HG03378 (cell line): ENCODE data around the gene LPCAT1.

Experiments used
- ATAC-seq: cut with Tn5 transposase; IDR thresholded peaks from one replicate; pipeline ENCODE4 v1.9.1; 2021; ENCODE audit warnings: mild to moderate bottlenecking, moderate library complexity; ENCODE audit not compliant: unreplicated experiment

LPCAT1 gene

GRCh38 chr5:1498623-1499416 is 24.9 kb downstream of the LPCAT1 start:
- peak; percentile 44 for ATAC-seq

- peak; percentile 26 for ATAC-seq
Observed at GRCh38 chr5:1497795-1498622, 25.8 kb downstream of the LPCAT1 start.

GRCh38 chr5:1497242-1497777 is 26.4 kb downstream of the LPCAT1 start:
- ATAC-seq = peak; percentile 16

DNA sequence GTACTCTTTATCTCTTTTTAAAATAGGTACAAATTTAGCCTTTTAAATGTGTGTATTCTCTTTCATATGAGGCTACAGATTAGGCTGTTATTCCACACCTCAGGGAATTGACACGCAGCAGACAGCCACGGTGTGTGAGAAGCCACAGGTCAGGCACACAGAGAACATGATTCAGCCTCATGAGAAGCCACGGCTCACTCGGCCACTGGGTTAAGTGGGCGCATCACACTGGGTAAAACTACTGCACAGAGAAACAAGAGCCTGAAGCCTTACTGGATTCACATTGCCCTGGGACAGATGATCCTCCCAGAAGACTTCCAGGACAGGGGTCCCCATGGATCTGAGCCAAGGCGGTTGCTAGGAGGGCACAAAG is 28.2 kb downstream of the LPCAT1 start:
- ATAC-seq = no peak

DNA sequence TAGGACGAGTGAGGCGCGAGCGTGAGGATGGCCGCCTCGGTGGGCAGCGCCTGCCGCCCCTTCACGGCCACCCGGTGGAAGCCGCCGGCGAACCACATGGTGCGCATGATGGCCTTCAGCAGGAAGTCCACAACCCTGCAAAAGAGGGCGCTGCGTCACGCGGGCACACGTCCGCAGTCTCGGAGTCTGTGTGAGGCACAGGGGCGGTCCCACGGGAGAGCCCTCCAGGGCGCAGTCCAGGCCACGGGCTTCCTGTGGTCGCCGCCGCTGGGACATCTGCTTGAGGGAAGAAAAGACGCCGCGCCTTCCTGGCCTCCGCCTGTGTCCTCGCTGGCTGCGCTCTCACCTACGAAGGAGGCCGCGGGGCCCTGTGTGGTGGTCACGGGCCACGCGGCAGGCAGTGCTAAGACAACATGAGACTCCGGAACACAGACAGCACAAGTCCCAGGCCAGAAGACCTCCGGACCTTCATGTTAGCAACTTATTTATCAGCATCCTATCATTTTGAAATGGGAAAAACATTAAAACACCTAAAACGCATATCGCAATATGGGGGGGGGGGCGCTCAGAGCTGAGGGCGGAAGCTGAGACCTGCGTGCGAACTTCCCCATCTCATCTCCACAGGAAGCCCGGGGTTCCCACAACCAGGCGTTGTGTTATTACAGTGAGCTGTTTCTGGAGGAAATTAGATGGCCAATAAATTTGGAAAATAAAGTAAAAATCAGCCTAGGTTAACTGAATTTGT is 28.8 kb downstream of the LPCAT1 start:
- peak; percentile 31 for ATAC-seq

DNA sequence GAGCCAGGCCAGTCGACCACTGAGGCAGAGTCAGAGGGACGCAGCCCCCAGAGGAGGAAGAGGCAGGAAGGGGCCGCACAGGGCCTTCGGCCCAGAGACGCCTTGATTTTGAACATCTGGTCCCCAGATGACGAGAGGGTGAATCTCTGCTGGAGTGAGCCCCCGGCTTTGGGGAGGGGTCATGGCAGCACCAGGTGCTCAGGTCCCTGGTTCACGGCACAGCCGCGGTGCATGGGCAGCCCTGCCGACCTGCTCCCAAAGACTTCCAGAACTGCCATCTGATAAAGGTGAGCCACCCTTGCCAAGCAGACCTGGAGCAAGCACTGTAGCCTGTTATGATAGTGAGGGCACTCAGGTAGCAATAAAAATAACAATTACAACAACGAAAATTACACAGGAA is 29.8 kb downstream of the LPCAT1 start:
- no peak for ATAC-seq

DNA sequence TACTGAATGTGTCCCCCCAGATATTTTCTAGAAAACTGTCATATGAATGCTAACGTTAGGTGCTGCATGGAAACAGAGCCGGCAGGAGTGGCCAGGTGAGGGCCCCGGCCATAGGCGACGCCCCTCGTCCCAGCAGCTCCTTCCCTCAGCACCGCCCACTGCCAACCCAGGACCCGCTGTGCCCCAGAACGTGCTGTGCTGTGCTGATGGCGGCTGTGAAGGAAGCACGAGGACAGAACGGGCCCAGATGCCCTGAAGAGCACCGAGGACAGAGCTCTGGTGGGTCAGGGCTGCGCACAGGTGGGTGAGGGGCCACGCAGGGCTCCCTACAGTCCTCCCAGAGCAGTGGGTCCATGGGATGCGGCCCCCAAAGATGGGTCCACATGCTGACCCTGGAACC is 30.3 kb downstream of the LPCAT1 start:
- ATAC-seq = no peak

DNA sequence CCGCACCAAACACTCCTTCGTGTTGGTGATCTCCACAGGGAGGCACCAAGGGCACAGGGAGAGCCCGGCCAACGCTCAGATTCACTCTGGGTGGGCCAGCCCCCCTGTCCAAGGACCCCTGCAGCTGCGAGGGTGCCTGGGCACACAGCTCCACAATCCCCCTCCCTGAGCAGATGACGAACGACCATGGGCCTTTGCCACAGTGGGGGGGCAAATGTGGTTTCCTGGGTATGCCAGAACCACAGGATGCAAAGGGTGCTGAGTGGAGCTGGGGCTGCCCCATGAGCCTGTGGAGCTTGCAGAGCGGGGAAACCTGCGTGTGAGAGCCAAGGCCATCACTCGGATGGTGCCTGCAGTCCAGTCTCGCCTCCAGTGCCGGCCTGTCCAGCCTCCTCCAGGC is 31.0 kb downstream of the LPCAT1 start:
- no peak for ATAC-seq

DNA sequence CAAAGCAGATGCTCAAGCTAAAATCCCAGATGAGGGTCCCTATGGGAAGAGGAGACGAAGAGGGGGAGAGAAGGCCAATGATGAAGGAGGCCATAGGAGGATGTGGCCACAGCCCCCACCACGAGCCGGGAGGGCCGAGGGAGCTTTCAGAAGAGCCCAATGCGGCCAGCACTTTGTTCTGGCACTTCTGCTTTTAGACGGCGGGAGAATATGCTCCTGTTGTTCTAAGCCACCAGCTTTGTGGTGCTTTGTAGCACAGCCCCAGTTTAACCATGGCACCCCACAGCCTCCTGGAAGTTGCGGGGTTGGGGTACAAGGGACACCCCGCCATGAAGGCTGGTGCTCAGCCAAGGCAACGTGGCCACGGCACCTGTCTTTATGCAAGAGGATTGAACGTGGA is 33.4 kb downstream of the LPCAT1 start:
- no peak for ATAC-seq

DNA sequence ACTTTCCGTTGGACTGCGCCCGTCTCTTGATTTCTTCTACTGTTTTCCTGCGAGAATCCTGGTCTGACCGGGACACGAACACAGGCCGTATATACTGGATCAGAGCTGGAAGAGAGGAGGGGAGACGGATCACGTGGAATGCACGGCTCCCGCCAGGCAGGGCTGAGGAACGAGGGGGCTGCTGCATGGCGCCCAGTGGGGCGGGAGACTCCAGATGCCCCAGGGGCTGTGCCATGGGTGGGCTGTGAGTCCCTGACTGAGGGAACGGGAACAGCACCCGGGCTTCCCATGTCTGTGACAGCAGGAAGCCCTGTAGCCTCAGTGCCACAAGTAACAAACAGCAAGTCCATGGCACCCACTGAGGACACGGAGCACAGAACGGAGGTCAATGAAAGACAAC is 34.0 kb downstream of the LPCAT1 start:
- ATAC-seq = no peak

DNA sequence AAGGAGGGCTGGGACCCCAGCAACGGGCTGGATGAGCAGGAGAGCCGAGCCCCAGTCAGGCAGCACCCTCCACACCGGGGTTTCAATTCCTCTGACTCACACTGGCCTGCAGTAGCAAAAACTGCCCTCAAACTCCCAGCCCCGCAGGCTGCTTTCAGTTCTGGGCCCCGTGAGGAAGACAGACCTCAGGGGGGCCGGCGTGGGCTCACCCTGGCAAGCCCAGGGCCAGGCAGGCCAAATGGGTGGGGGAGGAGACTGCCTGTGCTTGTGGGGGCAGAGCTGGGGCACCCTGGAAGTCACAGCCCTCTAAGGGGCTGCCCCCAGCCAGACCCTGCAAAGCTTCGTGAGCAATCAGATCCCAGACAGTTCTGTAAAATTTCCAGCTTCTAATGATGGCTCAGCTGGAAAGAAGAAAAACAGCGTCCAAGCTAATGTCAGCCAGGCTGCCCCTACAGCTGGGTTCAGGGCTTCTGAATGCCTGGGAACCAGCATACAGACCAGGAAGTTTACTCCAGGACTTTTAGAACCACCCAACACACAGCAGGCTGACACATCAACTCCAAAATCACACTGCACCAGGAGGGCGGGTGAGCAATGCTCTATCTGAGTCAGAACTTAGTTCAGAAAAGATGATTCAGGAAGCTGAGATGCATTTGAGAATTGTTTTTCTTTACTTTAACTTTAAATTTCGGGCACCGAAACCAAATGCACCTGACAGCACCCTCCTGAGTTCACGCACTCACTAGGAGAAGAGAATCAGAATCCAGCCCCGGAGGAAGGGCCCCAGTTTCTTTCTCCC is 34.7 kb downstream of the LPCAT1 start:
- ATAC-seq = peak; percentile 46

DNA sequence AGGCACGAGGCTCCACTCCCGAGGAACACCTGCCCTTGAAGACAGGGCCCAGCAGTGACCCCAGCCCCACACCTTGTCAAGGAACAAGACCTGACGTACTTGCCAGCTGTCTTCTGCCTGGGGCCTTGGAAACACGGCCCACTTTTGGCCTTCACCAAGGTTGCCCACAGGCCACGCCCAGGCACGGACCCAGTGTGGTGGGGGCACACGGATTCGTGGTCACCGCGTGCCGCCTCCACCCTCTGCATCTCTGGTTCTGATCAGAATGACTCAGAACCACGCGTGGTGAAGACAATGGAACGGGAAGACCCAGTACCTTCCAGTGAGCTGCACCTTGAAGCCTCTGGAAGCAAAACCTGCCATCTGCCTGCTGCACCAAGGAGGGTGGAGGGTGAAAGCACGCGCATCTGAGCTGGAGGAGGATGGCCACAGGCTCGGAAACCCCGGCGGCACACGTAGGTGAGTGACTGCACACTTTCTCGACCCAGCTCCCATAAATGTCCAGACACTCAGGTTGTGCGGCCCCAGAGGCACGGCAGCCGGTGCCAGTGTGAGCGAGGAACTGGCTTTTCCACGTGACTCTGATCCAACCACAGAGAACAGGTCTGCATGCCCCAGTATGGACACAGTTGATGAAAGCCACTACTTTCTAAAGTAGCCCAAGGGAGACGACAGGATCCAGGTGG is 36.5 kb downstream of the LPCAT1 start:
- ATAC-seq = no peak

GRCh38 chr5:1486271-1486670 is 37.5 kb downstream of the LPCAT1 start:
- no peak for ATAC-seq

DNA sequence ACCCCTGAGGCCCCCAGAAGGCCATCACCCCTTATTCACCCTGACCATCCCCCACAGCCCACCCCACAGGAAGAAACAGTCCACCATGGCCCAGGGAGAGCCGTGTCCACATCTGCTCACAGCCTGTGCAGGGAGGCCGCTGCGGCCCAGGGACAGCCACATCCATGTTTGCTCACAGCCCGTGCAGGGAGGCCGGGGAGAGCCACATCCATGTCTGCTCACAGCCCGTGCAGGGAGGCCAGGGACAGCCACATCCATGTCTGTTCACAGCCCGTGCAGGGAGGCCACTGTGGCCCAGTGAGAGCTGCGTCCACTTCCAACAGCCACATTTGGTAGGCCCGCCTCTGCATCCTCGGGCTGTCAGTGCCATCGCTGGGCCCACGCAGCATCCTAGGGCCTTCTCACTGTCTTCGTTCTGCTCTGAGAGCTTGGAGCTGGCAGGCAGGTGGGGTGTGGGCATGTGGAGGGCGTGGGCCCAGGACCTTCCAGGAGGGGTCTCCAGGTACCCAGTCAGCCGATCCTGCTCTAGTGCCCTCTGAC is 38.1 kb downstream of the LPCAT1 start:
- no peak for ATAC-seq

DNA sequence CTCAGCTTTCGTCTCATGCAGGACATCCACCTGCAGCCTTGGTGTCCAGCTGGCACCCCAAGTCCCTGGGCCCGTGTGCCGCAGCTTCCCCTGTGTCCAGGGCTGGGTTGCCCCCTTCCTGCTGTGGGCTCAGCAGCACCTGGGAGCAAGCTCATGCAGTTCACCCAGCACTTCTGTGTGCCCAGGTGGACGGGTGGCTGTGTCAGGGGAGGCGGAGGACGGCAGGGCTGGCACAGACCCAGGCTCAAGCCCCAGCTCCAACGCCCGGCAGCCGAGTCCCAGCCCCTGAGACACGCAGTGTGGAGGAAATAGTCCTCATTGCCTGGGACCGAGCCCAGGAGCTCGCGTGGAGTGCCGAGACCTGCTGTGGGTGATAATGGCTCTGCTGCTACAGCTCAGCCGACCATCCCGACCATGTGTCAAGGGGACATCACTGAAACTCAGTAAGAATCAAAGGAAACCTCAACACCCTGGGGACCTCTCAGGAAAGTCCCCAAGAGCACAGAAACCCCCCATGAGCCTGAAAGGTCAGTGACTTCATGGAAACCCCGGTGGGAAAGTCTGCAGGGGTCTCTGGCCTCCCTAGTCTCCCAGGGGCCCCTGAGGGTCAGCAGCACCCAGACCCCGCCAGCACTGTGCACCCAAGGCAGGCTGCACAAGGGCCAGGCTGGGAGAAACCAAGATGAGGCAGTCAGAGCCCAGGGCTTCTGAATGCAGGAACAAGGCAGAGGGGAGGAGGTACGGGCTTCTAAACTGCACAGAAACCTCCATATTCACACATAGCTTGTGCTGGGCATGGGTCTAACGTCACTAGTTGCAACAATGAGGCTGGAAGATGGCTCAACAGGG is 38.8 kb downstream of the LPCAT1 start:
- peak; percentile 68 for ATAC-seq

DNA sequence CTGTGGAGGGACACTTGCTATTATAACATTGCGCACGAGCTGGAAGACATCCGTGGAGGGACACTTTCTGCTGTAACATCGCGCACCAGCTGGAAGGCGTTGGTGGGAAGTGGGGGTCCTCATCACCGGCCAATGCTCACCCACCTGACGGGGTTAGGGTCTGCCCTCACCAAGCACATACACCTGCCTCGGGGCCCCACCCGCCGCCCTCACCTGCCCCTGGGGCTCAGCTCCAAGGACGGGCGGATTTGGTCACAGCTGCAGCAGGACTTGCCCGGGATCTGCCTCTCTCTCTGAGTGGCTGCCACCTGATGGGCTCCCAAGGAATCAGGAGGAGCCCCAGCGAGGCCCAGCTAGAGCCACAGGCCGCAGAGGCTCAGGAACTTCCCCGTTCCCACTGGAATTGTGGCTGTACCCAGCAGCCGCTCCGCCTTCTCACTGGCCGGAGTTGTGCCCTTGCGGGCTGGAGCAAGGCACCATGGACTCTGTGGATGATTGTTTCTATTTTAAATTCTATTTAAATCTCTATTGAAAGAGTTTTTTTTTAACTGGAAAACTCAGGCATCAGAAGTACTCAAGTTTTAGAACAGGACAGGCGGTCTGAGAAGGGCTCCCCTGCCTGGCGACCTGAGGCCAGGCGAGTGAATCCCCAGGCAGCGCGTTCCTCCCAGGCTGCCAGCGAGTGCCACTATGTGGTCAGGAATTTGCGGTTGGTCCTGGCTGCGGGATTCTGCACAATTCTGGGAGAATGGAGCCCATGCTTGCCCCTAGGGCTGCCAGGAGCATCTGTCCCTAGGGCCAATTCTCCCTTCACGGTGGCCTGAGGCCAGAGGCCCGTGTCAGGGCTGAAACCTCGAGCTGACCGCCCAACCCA is 39.7 kb downstream of the LPCAT1 start:
- no peak for ATAC-seq

DNA sequence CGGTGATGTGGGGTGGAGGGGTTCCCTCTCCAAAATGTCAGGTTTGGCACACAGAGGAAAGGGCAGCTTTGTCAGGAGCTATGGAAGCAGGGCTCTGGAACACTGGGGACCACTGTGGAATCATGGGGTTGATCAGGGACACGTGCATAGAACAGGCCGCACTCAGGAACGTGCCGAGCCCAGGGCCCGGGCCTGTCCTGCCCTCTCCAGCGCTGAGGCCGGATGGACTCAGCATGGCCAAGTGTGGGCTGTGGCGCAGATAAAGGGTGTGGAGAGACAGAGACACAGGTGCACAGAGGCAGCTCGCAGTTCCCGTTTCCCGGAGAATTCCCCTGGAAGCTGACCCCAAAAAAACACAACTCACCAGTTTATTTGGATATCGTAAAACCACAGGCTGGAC is 40.7 kb downstream of the LPCAT1 start:
- ATAC-seq = no peak

DNA sequence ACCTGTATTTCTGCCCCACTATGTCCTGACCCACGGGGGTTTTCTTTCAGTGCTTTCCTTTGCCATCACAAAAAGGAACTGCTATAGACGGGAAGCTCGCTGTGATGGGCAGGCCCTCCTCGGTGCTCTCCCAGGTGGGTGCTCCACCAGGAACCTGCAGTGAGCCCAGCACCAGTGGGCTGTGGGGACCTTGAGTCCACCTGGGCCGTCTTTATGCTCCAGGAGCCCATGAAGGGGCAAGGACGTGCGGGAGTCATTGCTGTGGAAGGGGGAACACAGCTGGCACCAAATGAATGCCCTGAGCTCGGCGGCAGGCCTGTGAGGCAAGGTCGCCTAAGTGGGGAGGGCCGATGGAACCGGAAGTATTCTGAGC is 41.8 kb downstream of the LPCAT1 start:
- ATAC-seq = no peak
